GM23338 (cell line): ENCODE results near the gene PRSS57. TPM values are rescaled to one million over a fixed set of nuclear protein-coding genes. Genes with fewer than 3 reads are reported as not detected.
"Not testable (repeated sequence)": the region's sequence is repeated elsewhere in the genome, so short reads cannot be mapped to it uniquely, and the experiment has no call there.

Source experiments
- ATAC-seq: fragments of 200-7000 bp; cut with Tn5 transposase; 3 replicates; pipeline ENCODE4 v1.9.1; 2020
- DNase-seq: peaks from one replicate; pipeline ENCODE4 v3.0.0-alpha.2; 2015; ENCODE audit warnings: low spot score
- H2AFZ ChIP-seq: fragments of 200-600 bp; sonication (generic); 2 replicates; pipeline ENCODE4 v1.8.0; 2016; ENCODE audit warnings: antibody characterized with exemption, mild to moderate bottlenecking, moderate library complexity
- H3F3A ChIP-seq: fragments of 200-600 bp; sonication (generic); replicated peaks from 2 replicates; pipeline ENCODE4 v1.8.0; 2017; ENCODE audit warnings: antibody characterized with exemption, mixed run types, low read depth
- H3K27ac ChIP-seq: fragments of 200-600 bp; sonication (generic); 2 replicates; pipeline ENCODE4 v1.6.1; 2016; ENCODE audit warnings: low read depth
- H3K27me3 ChIP-seq: fragments of 200-600 bp; sonication (generic); 2 replicates; pipeline ENCODE4 v1.8.0; 2016; ENCODE audit warnings: mild to moderate bottlenecking, mixed run types, moderate library complexity; ENCODE audit not compliant: insufficient read depth
- H3K36me3 ChIP-seq: fragments of 200-600 bp; sonication (generic); 2 replicates; pipeline ENCODE4 v1.8.0; 2016; ENCODE audit warnings: mild to moderate bottlenecking; ENCODE audit not compliant: insufficient read depth
- H3K4me1 ChIP-seq: fragments of 200-600 bp; sonication (generic); 2 replicates; pipeline ENCODE4 v1.8.0; 2016; ENCODE audit warnings: mild to moderate bottlenecking, moderate library complexity; ENCODE audit not compliant: insufficient read depth
- H3K4me2 ChIP-seq: fragments of 200-600 bp; sonication (generic); 2 replicates; pipeline ENCODE4 v1.7.1; 2017; ENCODE audit warnings: mixed run types
- H3K4me3 ChIP-seq: fragments of 200-600 bp; sonication (generic); 2 replicates; pipeline ENCODE4 v1.6.1; 2016; ENCODE audit warnings: mixed run types
- H3K79me2 ChIP-seq: fragments of 200-600 bp; sonication (generic); replicated peaks from 2 replicates; pipeline ENCODE4 v1.8.0; 2017; ENCODE audit warnings: mild to moderate bottlenecking; ENCODE audit not compliant: insufficient read depth
- H3K9me2 ChIP-seq: fragments of 200-600 bp; sonication (generic); 2 replicates; pipeline ENCODE4 v1.8.0; 2017; ENCODE audit not compliant: insufficient read depth
- H4K20me1 ChIP-seq: fragments of 200-600 bp; sonication (generic); replicated peaks from 2 replicates; pipeline ENCODE4 v1.8.0; 2017; ENCODE audit warnings: mild to moderate bottlenecking; ENCODE audit not compliant: insufficient read depth
- H3K27ac Mint-ChIP-seq: 2 replicates; pipeline ENCODE4 v1.8.0; 2020; ENCODE audit warnings: inconsistent platforms, mild to moderate bottlenecking, moderate library complexity, mixed read lengths
- H3K27me3 Mint-ChIP-seq: 3 replicates; pipeline ENCODE4 v1.8.0; 2022; ENCODE audit warnings: low read depth, mild to moderate bottlenecking, moderate library complexity, mixed read lengths, inconsistent platforms; ENCODE audit not compliant: insufficient read depth, poor library complexity
- H3K36me3 Mint-ChIP-seq: 3 replicates; pipeline ENCODE4 v1.8.0; 2021; ENCODE audit warnings: low read depth, mild to moderate bottlenecking, inconsistent platforms, moderate library complexity, mixed read lengths
- H3K4me1 Mint-ChIP-seq: 3 replicates; pipeline ENCODE4 v1.8.0; 2020; ENCODE audit warnings: mild to moderate bottlenecking, inconsistent platforms, mixed read lengths
- H3K4me3 Mint-ChIP-seq: 3 replicates; pipeline ENCODE4 v1.8.0; 2021; ENCODE audit warnings: moderate library complexity, mild to moderate bottlenecking, inconsistent platforms, mixed read lengths
- H3K9me3 Mint-ChIP-seq: 3 replicates; pipeline ENCODE4 v1.8.0; 2020; ENCODE audit warnings: moderate library complexity, mild to moderate bottlenecking, inconsistent platforms, mixed read lengths
- CREB1 ChIP-seq: fragments of 250-450 bp; sonication (Bioruptor Pico); IDR thresholded peaks from 2 replicates; pipeline ENCODE4 v1.5.0; 2020; ENCODE audit warnings: low read depth, mild to moderate bottlenecking, moderate library complexity
- EZH2 ChIP-seq: fragments of 200-600 bp; sonication (generic); IDR thresholded peaks from one replicate; pipeline ENCODE4 v1.8.0; 2017; ENCODE audit warnings: antibody characterized with exemption, mild to moderate bottlenecking, low read depth; ENCODE audit not compliant: unreplicated experiment
- JUNB ChIP-seq: IDR thresholded peaks from one replicate; pipeline ENCODE4 v1.6.1; 2016; ENCODE audit warnings: antibody characterized with exemption; ENCODE audit not compliant: unreplicated experiment
- NANOG ChIP-seq: IDR thresholded peaks from 2 replicates; pipeline ENCODE4 v1.6.1; 2016; ENCODE audit warnings: antibody characterized with exemption, borderline replicate concordance
- STAT1 ChIP-seq: IDR thresholded peaks from one replicate; pipeline ENCODE4 v1.6.1; 2016; ENCODE audit warnings: antibody characterized with exemption; ENCODE audit not compliant: unreplicated experiment
- ZNF114 ChIP-seq: fragments of 250-450 bp; sonication (Bioruptor Pico); IDR thresholded peaks from 2 replicates; pipeline ENCODE4 v1.5.0; 2020; ENCODE audit warnings: mild to moderate bottlenecking, moderate library complexity
- polyA plus RNA-seq: library from polyadenylated mRNA; unstranded; fragments of >200 nt; fragmentation: Nextera tagmentation; extraction: Ambion mirVana; gene quantifications from 2 replicates; pipeline ENCODE4 v1.2.1, GENCODE V29; 2016
- total RNA-seq: library from RNA; depleted of rRNA; stranded (reverse); fragments of >200 nt; shearing (Covaris generic); gene quantifications from 2 replicates; pipeline ENCODE4 v1.2.3, GENCODE V29; 2014
- TF ChIP-seq, protein P1 (sequence below), 2 experiments: fragments of 200-600 bp in 1 of 2; sonication (generic) in 1 of 2; conservative IDR thresholded peaks; 2 replicates each; pipeline versions ENCODE4 v1.5.1 to v1.6.1; 2016 to 2017; ENCODE audit warnings: antibody characterized with exemption in 2 of 2, low read depth in 2 of 2, mild to moderate bottlenecking in 2 of 2, moderate library complexity in 1 of 2
- TF ChIP-seq, protein P2 (sequence below): IDR thresholded peaks from 2 replicates; pipeline ENCODE4 v1.6.1; 2016; ENCODE audit warnings: antibody characterized with exemption
- TF ChIP-seq, protein P3 (sequence below): fragments of 250-450 bp; sonication (Bioruptor Pico); IDR thresholded peaks from 2 replicates; pipeline ENCODE4 v1.5.0; 2020; ENCODE audit warnings: mild to moderate bottlenecking, moderate library complexity

The PRSS57 gene
- total and polyA plus RNA-seq, 2 experiments from 2014 or later, result 0.34 TPM; not detected in 1

DNA sequence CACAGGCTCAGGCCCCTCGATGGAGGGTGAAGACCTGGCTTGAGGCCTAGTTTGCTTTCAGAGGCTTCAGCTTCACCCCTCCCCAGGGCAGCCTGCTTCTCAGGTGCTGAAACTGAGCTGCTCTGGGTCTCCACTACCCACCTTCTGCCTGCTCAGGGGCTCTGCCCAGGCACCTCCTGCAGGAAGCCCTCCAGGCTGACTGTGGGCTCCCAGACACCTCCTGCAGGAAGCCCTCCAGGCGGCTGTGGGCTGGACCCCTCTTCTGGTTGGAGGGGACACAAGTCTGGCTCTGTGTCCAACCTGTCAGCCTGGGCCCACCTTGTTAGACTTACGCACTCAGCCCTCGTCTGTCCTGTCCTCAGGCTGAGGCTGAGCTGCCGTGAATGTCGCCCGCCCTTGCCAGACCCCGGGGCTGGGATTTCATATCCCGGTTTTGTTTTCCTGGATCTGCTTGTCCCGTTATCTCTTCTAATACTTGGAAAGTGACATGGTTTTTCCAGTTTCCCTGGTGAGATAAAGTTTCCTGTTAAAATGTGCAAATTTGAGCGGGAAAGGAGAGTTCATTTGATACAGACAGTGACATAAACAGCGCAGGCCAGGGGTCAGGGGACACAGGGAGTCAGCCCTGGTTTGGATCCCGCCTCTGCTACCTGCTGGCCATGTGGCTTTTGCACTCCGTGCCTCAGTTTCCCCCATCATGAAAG, 34.9 kb upstream of the PRSS57 start:
- H4K20me1 ChIP-seq, result no peaks in the 10 kb centered on the region
- H3K27me3 ChIP-seq, result no peaks in the 10 kb centered on the region
- H3K4me1 Mint-ChIP-seq, result no peaks in the 10 kb centered on the region; the same call in 2 of the 3 replicates
- no peak overlapping the region for H3K4me2 ChIP-seq
- no peak overlapping the region for H3K27ac ChIP-seq
- no peaks in the 10 kb centered on the region for H3K36me3 Mint-ChIP-seq
- DNase-seq (no peak), ATAC-seq (no peak)
- no peaks in the 10 kb centered on the region; the same call in 1 of the 2 replicates for H3K36me3 ChIP-seq
- peaks cover 2% of the 10 kb centered on the region; the same call in 2 of the 3 replicates for H3K9me3 Mint-ChIP-seq
- H3K79me2 ChIP-seq, result no peaks in the 10 kb centered on the region
- H3K4me3 Mint-ChIP-seq, result no peak overlapping the region; the same call in 2 of the 3 replicates
- no peaks in the 10 kb centered on the region for H3K9me2 ChIP-seq
- H2AFZ ChIP-seq, result no peak overlapping the region
- no peaks in the 10 kb centered on the region for H3F3A ChIP-seq
- TF ChIP-seq ZNF114 (CRISPR knock-in tag) (no peak), STAT1 (no peak), NANOG (no peak), CREB1 (CRISPR knock-in tag) (no peak), EZH2 (no peak), JUNB (no peak)
- TF ChIP-seq, protein P1, sequence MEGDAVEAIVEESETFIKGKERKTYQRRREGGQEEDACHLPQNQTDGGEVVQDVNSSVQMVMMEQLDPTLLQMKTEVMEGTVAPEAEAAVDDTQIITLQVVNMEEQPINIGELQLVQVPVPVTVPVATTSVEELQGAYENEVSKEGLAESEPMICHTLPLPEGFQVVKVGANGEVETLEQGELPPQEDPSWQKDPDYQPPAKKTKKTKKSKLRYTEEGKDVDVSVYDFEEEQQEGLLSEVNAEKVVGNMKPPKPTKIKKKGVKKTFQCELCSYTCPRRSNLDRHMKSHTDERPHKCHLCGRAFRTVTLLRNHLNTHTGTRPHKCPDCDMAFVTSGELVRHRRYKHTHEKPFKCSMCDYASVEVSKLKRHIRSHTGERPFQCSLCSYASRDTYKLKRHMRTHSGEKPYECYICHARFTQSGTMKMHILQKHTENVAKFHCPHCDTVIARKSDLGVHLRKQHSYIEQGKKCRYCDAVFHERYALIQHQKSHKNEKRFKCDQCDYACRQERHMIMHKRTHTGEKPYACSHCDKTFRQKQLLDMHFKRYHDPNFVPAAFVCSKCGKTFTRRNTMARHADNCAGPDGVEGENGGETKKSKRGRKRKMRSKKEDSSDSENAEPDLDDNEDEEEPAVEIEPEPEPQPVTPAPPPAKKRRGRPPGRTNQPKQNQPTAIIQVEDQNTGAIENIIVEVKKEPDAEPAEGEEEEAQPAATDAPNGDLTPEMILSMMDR (conservative IDR thresholded peaks at IDR 0.05; ENCODE audit: low read depth in 2 of 2), result no peak
- TF ChIP-seq, protein P2, sequence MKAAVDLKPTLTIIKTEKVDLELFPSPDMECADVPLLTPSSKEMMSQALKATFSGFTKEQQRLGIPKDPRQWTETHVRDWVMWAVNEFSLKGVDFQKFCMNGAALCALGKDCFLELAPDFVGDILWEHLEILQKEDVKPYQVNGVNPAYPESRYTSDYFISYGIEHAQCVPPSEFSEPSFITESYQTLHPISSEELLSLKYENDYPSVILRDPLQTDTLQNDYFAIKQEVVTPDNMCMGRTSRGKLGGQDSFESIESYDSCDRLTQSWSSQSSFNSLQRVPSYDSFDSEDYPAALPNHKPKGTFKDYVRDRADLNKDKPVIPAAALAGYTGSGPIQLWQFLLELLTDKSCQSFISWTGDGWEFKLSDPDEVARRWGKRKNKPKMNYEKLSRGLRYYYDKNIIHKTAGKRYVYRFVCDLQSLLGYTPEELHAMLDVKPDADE, result no peak
- TF ChIP-seq, protein P3, sequence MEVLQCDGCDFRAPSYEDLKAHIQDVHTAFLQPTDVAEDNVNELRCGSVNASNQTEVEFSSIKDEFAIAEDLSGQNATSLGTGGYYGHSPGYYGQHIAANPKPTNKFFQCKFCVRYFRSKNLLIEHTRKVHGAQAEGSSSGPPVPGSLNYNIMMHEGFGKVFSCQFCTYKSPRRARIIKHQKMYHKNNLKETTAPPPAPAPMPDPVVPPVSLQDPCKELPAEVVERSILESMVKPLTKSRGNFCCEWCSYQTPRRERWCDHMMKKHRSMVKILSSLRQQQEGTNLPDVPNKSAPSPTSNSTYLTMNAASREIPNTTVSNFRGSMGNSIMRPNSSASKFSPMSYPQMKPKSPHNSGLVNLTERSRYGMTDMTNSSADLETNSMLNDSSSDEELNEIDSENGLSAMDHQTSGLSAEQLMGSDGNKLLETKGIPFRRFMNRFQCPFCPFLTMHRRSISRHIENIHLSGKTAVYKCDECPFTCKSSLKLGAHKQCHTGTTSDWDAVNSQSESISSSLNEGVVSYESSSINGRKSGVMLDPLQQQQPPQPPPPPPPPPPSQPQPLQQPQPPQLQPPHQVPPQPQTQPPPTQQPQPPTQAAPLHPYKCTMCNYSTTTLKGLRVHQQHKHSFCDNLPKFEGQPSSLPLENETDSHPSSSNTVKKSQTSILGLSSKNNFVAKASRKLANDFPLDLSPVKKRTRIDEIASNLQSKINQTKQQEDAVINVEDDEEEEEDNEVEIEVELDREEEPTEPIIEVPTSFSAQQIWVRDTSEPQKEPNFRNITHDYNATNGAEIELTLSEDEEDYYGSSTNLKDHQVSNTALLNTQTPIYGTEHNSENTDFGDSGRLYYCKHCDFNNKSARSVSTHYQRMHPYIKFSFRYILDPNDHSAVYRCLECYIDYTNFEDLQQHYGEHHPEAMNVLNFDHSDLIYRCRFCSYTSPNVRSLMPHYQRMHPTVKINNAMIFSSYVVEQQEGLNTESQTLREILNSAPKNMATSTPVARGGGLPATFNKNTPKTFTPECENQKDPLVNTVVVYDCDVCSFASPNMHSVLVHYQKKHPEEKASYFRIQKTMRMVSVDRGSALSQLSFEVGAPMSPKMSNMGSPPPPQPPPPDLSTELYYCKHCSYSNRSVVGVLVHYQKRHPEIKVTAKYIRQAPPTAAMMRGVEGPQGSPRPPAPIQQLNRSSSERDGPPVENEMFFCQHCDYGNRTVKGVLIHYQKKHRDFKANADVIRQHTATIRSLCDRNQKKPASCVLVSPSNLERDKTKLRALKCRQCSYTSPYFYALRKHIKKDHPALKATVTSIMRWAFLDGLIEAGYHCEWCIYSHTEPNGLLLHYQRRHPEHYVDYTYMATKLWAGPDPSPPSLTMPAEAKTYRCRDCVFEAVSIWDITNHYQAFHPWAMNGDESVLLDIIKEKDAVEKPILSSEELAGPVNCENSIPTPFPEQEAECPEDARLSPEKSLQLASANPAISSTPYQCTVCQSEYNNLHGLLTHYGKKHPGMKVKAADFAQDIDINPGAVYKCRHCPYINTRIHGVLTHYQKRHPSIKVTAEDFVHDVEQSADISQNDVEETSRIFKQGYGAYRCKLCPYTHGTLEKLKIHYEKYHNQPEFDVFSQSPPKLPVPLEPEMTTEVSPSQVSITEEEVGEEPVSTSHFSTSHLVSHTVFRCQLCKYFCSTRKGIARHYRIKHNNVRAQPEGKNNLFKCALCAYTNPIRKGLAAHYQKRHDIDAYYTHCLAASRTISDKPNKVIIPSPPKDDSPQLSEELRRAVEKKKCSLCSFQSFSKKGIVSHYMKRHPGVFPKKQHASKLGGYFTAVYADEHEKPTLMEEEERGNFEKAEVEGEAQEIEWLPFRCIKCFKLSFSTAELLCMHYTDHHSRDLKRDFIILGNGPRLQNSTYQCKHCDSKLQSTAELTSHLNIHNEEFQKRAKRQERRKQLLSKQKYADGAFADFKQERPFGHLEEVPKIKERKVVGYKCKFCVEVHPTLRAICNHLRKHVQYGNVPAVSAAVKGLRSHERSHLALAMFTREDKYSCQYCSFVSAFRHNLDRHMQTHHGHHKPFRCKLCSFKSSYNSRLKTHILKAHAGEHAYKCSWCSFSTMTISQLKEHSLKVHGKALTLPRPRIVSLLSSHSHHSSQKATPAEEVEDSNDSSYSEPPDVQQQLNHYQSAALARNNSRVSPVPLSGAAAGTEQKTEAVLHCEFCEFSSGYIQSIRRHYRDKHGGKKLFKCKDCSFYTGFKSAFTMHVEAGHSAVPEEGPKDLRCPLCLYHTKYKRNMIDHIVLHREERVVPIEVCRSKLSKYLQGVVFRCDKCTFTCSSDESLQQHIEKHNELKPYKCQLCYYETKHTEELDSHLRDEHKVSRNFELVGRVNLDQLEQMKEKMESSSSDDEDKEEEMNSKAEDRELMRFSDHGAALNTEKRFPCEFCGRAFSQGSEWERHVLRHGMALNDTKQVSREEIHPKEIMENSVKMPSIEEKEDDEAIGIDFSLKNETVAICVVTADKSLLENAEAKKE, result no peak
- H3K4me3 ChIP-seq, result no peak overlapping the region
- H3K4me1 ChIP-seq, result no peaks in the 10 kb centered on the region; the same call in 1 of the 2 replicates
- H3K27ac Mint-ChIP-seq, result no peak overlapping the region
- peaks cover 3% of the 10 kb centered on the region for H3K27me3 Mint-ChIP-seq

DNA sequence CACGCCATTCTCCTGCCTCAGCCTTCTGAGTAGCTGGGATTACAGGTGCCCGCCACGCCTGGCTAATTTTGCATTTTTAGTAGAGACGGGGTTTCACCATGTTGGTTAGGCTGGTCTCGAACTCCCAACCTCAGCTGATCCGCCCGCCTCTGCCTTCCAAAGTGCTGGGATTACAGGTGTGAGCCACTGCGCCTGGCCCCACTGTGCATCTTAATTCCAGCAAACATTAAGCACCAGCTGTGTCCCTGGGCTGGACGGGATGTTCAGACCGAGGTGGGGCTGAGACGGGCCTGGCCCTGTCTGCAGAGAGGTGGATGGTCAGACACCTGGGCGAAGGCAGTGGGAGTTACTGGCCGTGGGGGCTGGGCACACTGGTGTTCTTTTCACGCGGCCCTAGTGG, 34.3 kb upstream of the PRSS57 start:
- not testable (repeated sequence) for H3F3A ChIP-seq, H3K27ac ChIP-seq, DNase-seq, H4K20me1 ChIP-seq, ATAC-seq, H3K9me2 ChIP-seq, H3K4me3 Mint-ChIP-seq, H3K79me2 ChIP-seq, H3K36me3 ChIP-seq, H3K4me1 Mint-ChIP-seq, H3K36me3 Mint-ChIP-seq, H2AFZ ChIP-seq, H3K27me3 Mint-ChIP-seq, H3K27ac Mint-ChIP-seq, H3K9me3 Mint-ChIP-seq, H3K4me1 ChIP-seq, H3K4me3 ChIP-seq, H3K4me2 ChIP-seq, H3K27me3 ChIP-seq
